ENCODE data around the gene ZNF792. TPM values are rescaled to one million over a fixed set of nuclear protein-coding genes. Genes with fewer than 3 reads are reported as not detected.

ZNF792 gene
- 6.0 and 7.2 TPM in 2 replicates for total RNA-seq (2021; fragmentation: NEBNext Ultra II Directional; extraction: Animal tissue kit (Norgen Biotek cat#: 25700))
- 1.9 and 2.5 TPM in 2 replicates for polyA plus RNA-seq (2011; rRNA removed)
- polyA plus RNA-seq (2011; cell fraction: cytosol; rRNA removed) = 2.6 TPM
- 3.6 TPM for polyA plus RNA-seq (2011; cell fraction: nucleus; rRNA removed)
- 2.9 to 3.2 TPM (median 3.1 TPM) in 4 replicates for polyA plus RNA-seq (2012, experiment 1 of 2)
- 1.9 TPM for polyA plus RNA-seq (2012, experiment 2 of 2)
- 2.8 TPM for polyA plus RNA-seq (2013, experiment 1 of 2)
- 2.8 TPM for polyA plus RNA-seq (2013, experiment 2 of 2)
- polyA minus RNA-seq (2011; rRNA and poly(A)+ RNA removed) = 17.4 and 19.9 TPM in 2 replicates
- polyA minus RNA-seq (2011; cell fraction: cytosol; rRNA and poly(A)+ RNA removed) = 5.2 TPM
- 16.5 TPM for polyA minus RNA-seq (2011; cell fraction: nucleus; rRNA and poly(A)+ RNA removed)
- long read RNA-seq, experiment 1, partial matches to known transcripts = 2 of 3 reads
- long read RNA-seq, experiment 1, other reads (novel, unspliced or antisense) = 0 of 3 reads
- long read RNA-seq, experiment 2, partial matches to known transcripts = 0 of 4 reads
- long read RNA-seq, experiment 2, other reads (novel, unspliced or antisense) = 4 of 4 reads

DNA sequence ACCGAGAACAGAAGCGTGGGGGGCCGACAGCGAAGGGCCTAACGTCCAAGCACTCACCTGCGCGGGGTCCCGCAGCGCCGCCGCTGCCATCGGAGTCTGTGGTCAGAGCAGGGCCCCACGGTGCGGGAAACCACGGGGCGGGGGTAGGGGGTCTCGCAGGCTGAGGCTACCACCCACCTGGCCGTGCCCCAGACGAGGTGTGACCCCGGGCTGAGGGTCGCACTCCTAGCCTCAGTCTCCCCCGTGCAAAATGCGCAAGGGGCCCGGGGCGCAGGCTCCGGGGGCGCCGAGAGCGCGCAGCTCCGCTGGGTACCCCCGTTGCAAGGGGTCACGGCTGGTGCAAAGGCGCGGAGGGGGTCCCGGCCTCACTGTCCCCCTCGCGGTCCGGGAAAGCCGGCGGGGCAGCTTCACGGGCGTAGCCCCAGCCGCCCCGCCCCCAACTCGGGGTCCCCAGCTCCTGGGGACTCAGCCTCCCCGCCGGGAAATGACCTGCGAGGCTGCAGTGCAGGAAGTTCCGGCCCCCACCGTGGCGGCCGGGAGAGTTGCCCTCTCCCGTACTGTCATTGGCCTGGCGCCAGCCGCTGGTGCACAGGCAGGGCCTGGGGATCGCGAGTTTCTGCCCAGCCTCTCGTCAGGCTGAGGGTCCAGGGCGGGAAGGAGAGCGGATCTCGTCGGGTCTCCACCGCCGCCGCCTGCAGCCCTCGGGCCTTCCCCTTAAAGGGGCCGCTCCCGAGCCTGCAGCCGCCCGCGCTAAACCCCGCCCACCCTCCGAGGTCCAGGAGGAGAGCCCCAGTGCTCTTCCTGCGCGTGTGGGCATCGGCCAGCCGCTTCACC, at the start of gene ZNF792:
Gene ZNF792, minus strand, starts transcription at position 657 of the 834 bp plus-strand sequence. Its CDS starts 567 bp downstream, at position 90.
- peak within 1 kb of the TSS in 3 of 4 experiments; percentile 16 to 65 (median 34); a peak in 4 of 7 replicates for H3K9ac ChIP-seq (replicated peaks in 1 of 4; ENCODE audit: extremely low read depth in 1 of 4, low read depth in 3 of 4, low read length in 3 of 4)
- H3K23me2 ChIP-seq (ENCODE audit: low read depth, low read length) = peaks cover 5% of the 10 kb centered on the region; the same call in 1 of the 2 replicates
- no peak within 1 kb of the TSS for H3K27ac ChIP-seq (ENCODE audit: low read depth, low read length)
- FAIRE-seq = no peak
- POLR2A ChIA-PET (ENCODE audit: partially characterized antibody) = interaction anchor here (0.6 to 1.8 kb wide), 9 partner anchors 8 to 601 kb away, joined by 3 to 7 read pairs (median 3); partner anchors contain the start of gene ZNF30
- H2BK5ac ChIP-seq (ENCODE audit: low read depth, low read length) = 0 out of 2 replicates have a peak within 1 kb of the TSS, but pooled peaks have one; percentile 24
- H4K8ac ChIP-seq (ENCODE audit: extremely low read depth, insufficient read depth, low read length) = peak within 1 kb of the TSS; percentile 87
- peak within 1 kb of the TSS; percentile 33 for H4K5ac ChIP-seq (ENCODE audit: insufficient read length, low read depth, low read length)
- H2AFZ ChIP-seq (ENCODE audit: low read length) = no peak within 1 kb of the TSS
- H3K18ac ChIP-seq (ENCODE audit: extremely low read depth, low read length) = peak within 1 kb of the TSS; percentile 32; the same call in 1 of the 2 replicates
- 3% methylated on average over 54 of the region's 78 CpGs; no CpG with 5 or more reads in 1 of the 2 experiments for WGBS, 2 experiments (ENCODE audit: extremely low coverage in 1 of 2, insufficient coverage in 1 of 2, insufficient read length in 1 of 2, insufficient replicate concordance in 2 of 2, low coverage in 1 of 2, low lambda C conversion rate in 2 of 2, missing lambda C conversion rate in 1 of 2)
- H2BK120ac ChIP-seq (replicated peaks; ENCODE audit: low read depth, low read length) = no peak within 1 kb of the TSS
- peak within 1 kb of the TSS; percentile 62 for H4K91ac ChIP-seq (replicated peaks; ENCODE audit: insufficient read length, low read length)
- H2BK15ac ChIP-seq (ENCODE audit: low read length) = no peak within 1 kb of the TSS
- CTCF ChIA-PET (ENCODE audit: partially characterized antibody) = interaction anchor here (0.8 to 1.2 kb wide), 4 partner anchors 67 to 155 kb away, joined by 3 to 6 read pairs (median 4); no protein-coding TSS in a partner anchor
- peak within 1 kb of the TSS; percentile 87 for H3K4ac ChIP-seq (replicated peaks; ENCODE audit: insufficient read length, low read depth, low read length)
- peak within 1 kb of the TSS; percentile 79 for H3K4me2 ChIP-seq (ENCODE audit: insufficient read depth in 1 of 2, low read depth in 2 of 2, low read length in 2 of 2)
- H3K14ac ChIP-seq (ENCODE audit: insufficient read length) = no peak within 1 kb of the TSS
- H3K23ac ChIP-seq (ENCODE audit: insufficient read length) = no peak within 1 kb of the TSS
- peaks cover 0 to 13% (median 5%) of the 10 kb centered on the region in 4 experiments; a peak in 3 of 7 replicates for H3K4me1 ChIP-seq (replicated peaks in 1 of 4; ENCODE audit: control insufficient read depth in 3 of 4, insufficient read depth in 4 of 4, low read length in 3 of 4)
- peaks cover 0 to 16% of the 10 kb centered on the region in 2 experiments; a peak in 2 of 4 replicates for H3K79me2 ChIP-seq (ENCODE audit: control insufficient read depth in 1 of 2, insufficient read depth in 2 of 2, low read length in 2 of 2)
- H3K36me3 ChIP-seq (ENCODE audit: control insufficient read depth in 2 of 4, insufficient read depth in 4 of 4, low read length in 3 of 4) = peaks cover 4 to 14% (median 8%) of the 10 kb centered on the region in 4 experiments; a peak in 7 of 8 replicates
- H3K4me3 ChIP-seq (ENCODE audit: extremely low read depth in 1 of 4, insufficient read depth in 2 of 4, low read depth in 3 of 4, low read length in 4 of 4) = peak within 1 kb of the TSS; percentile 70 to 96 (median 74)
- H2AK5ac ChIP-seq (ENCODE audit: low read depth, low read length) = no peak within 1 kb of the TSS; the same call in 1 of the 2 replicates
- H2BK20ac ChIP-seq (ENCODE audit: low read length) = peak within 1 kb of the TSS; percentile 48; the same call in 1 of the 2 replicates
- peaks cover 16 to 25% of the 10 kb centered on the region in 2 experiments for H3K9me3 ChIP-seq (ENCODE audit: insufficient read depth in 2 of 2, low read depth in 1 of 2, low read length in 1 of 2)
- DNase-seq (ENCODE audit: low read depth in 1 of 2, low spot score in 2 of 2) = peak; percentile 7 to 86
- peak within 1 kb of the TSS; percentile 60; the same call in 1 of the 2 replicates for H2BK12ac ChIP-seq (ENCODE audit: low read depth, low read length)
- H4K20me1 ChIP-seq (replicated peaks in 1 of 2; ENCODE audit: control insufficient read depth in 1 of 2, insufficient read depth in 2 of 2, low read length in 2 of 2) = peaks cover 0 to 3% of the 10 kb centered on the region in 2 experiments
- peak within 1 kb of the TSS; percentile 48 for H3K56ac ChIP-seq (replicated peaks; ENCODE audit: insufficient read length, low read depth, low read length)
- peaks cover 9% of the 10 kb centered on the region for H3K79me1 ChIP-seq (ENCODE audit: low read depth, low read length)
- H3K27me3 ChIP-seq (replicated peaks in 1 of 4; ENCODE audit: control insufficient read depth in 3 of 4, extremely low read depth in 1 of 4, insufficient read depth in 3 of 4, low read length in 3 of 4) = peaks cover 0 to 11% (median 5%) of the 10 kb centered on the region in 4 experiments; a peak in 4 of 7 replicates
- peak; percentile 33 for TF ChIP-seq MAX (IDR thresholded peaks at IDR 0.05)
- TF ChIP-seq KDM4A (IDR thresholded peaks at IDR 0.05; ENCODE audit: low read depth, low read length, severe bottlenecking) = peak; percentile 76
- TF ChIP-seq, protein P1, sequence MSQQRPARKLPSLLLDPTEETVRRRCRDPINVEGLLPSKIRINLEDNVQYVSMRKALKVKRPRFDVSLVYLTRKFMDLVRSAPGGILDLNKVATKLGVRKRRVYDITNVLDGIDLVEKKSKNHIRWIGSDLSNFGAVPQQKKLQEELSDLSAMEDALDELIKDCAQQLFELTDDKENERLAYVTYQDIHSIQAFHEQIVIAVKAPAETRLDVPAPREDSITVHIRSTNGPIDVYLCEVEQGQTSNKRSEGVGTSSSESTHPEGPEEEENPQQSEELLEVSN (IDR thresholded peaks at IDR 0.05) = peak; percentile 74
- no peak for TF ChIP-seq TEAD4 (IDR thresholded peaks at IDR 0.05; ENCODE audit: low read depth, low read length)
- TF ChIP-seq POLR2A (IDR thresholded peaks at IDR 0.05; ENCODE audit: control extremely low read depth in 1 of 2, low read depth in 2 of 2, low read length in 2 of 2) = 0 out of 3 replicates have a peak, but pooled peaks of 1 of the 2 experiments have one; percentile 43
- peak in 1 of 2 experiments; percentile 65; a peak in 2 of 4 replicates for TF ChIP-seq SIN3A (conservative IDR thresholded peaks at IDR 0.05 in 1 of 2, IDR thresholded peaks at IDR 0.05 in 1 of 2; ENCODE audit: low read depth in 1 of 2, low read length in 2 of 2)

Data from H1 (cell line).